Stimulated activated CD4-positive, alpha-beta T cell treated with anti-CD3 and anti-CD28 coated beads, Interleukin-4, amount 100 ng/mL, for 24 hours (primary cell): Measurements from ENCODE around the gene SCAF11.
A peak's percentile ranks its signal among the peaks of the same experiment; 100 is the strongest.

Experiments
- DNase-seq: peaks from one replicate; pipeline ENCODE4 v3.0.0-alpha.2; 2020

SCAF11 gene

GRCh38 chr12:45914090-45914489 is 76.3 kb downstream of the SCAF11 start:
- DNase-seq, result no peak

GRCh38 chr12:45913631-45914030 is 76.7 kb downstream of the SCAF11 start:
- no peak for DNase-seq

- no peak for DNase-seq
These were observed 77.6 kb downstream of the SCAF11 start for GRCh38 chr12:45912774-45913173.

GRCh38 chr12:45909041-45909713 is 81.2 kb downstream of the SCAF11 start:
- no peak for DNase-seq

- no peak for DNase-seq
These were observed 82.4 kb downstream of the SCAF11 start for GRCh38 chr12:45907955-45908354.

- DNase-seq, result no peak
These were observed 92.3 kb downstream of the SCAF11 start for GRCh38 chr12:45898094-45898493.

- DNase-seq, result no peak
These were observed 94.4 kb downstream of the SCAF11 start for GRCh38 chr12:45895961-45896360.

- DNase-seq, result no peak
These were observed 97.1 kb downstream of the SCAF11 start for GRCh38 chr12:45893240-45893639.

- DNase-seq, result no peak
These were observed 100.1 kb downstream of the SCAF11 start for GRCh38 chr12:45890276-45890675.

GRCh38 chr12:45887544-45887943 is 102.8 kb downstream of the SCAF11 start:
- DNase-seq, result no peak

- no peak for DNase-seq
These were observed 103.7 kb downstream of the SCAF11 start for GRCh38 chr12:45886685-45887084.

- DNase-seq, result no peak
These were observed 107.2 kb downstream of the SCAF11 start for GRCh38 chr12:45883187-45883586.

- no peak for DNase-seq
These were observed 109.8 kb downstream of the SCAF11 start for GRCh38 chr12:45880533-45880932.

- no peak for DNase-seq
These were observed 110.9 kb downstream of the SCAF11 start for GRCh38 chr12:45879363-45879895.

- DNase-seq, result peak; percentile 7
These were observed 111.6 kb downstream of the SCAF11 start for GRCh38 chr12:45878630-45879255.

GRCh38 chr12:45877069-45877468 is 113.3 kb downstream of the SCAF11 start:
- DNase-seq, result no peak

GRCh38 chr12:45872446-45872845 is 117.9 kb downstream of the SCAF11 start:
- DNase-seq, result no peak
